Endodermal cell (in vitro differentiated cells): ENCODE data around the gene PSMC3IP. TPM values are rescaled to one million over a fixed set of nuclear protein-coding genes. Genes with fewer than 3 reads are reported as not detected.

Experiments used
- DNase-seq: peaks from one replicate; pipeline ENCODE4 v3.0.0-alpha.2; 2017
- H3K27ac ChIP-seq: 2 replicates; pipeline ENCODE4 v1.5.1; 2013; ENCODE audit warnings: mild to moderate bottlenecking, low read depth, low read length, moderate library complexity
- H3K27me3 ChIP-seq: 2 replicates; pipeline ENCODE4 v1.6.1; 2013; ENCODE audit warnings: mild to moderate bottlenecking, low read length, moderate library complexity; ENCODE audit not compliant: insufficient read depth, control insufficient read depth, poor library complexity, severe bottlenecking
- H3K36me3 ChIP-seq: 2 replicates; pipeline ENCODE4 v1.7.0; 2013; ENCODE audit warnings: mild to moderate bottlenecking, low read length, moderate library complexity; ENCODE audit not compliant: control insufficient read depth, insufficient read depth
- H3K4me1 ChIP-seq: one replicate; pipeline ENCODE4 v1.7.0; 2013; ENCODE audit warnings: low read length; ENCODE audit not compliant: control insufficient read depth, insufficient read depth
- H3K4me3 ChIP-seq: 2 replicates; pipeline ENCODE4 v1.5.1; 2013; ENCODE audit warnings: mild to moderate bottlenecking, low read length, moderate library complexity
- H3K9ac ChIP-seq: 2 replicates; pipeline ENCODE4 v1.6.1; 2013; ENCODE audit warnings: mild to moderate bottlenecking, low read length, moderate library complexity; ENCODE audit not compliant: poor library complexity, severe bottlenecking; ENCODE audit errors: extremely low read depth
- H3K9me3 ChIP-seq: 2 replicates; pipeline ENCODE4 v1.6.1; 2013; ENCODE audit warnings: mild to moderate bottlenecking, low read length, moderate library complexity; ENCODE audit not compliant: control insufficient read depth
- H3K27ac Mint-ChIP-seq: 2 replicates; pipeline ENCODE4 v1.8.0; 2020; ENCODE audit warnings: mixed read lengths
- H3K27me3 Mint-ChIP-seq: 2 replicates; pipeline ENCODE4 v1.8.0; 2021; ENCODE audit warnings: mild to moderate bottlenecking, mixed read lengths; ENCODE audit not compliant: insufficient read depth
- H3K36me3 Mint-ChIP-seq: 2 replicates; pipeline ENCODE4 v1.8.0; 2020; ENCODE audit warnings: low read depth, mixed read lengths
- H3K4me1 Mint-ChIP-seq: 2 replicates; pipeline ENCODE4 v1.8.0; 2020; ENCODE audit warnings: mixed read lengths
- H3K4me3 Mint-ChIP-seq: 2 replicates; pipeline ENCODE4 v1.8.0; 2020; ENCODE audit warnings: mild to moderate bottlenecking, moderate library complexity, mixed read lengths
- H3K9me3 Mint-ChIP-seq: 2 replicates; pipeline ENCODE4 v1.8.0; 2020; ENCODE audit warnings: mild to moderate bottlenecking, mixed read lengths
- CTCF ChIP-seq: fragments of 200-600 bp; sonication (generic); conservative IDR thresholded peaks from 2 replicates; pipeline ENCODE4 v1.5.0; 2021; ENCODE audit warnings: antibody characterized with exemption, mild to moderate bottlenecking
- WGBS, 2 experiments: methylation state at CpG; one replicate each; pipeline versions ENCODE4 v1.1.5 to v1.1.7; 2013; ENCODE audit warnings: missing lambda C conversion rate in 2 of 2, mixed read lengths in 1 of 2; ENCODE audit not compliant: insufficient coverage in 1 of 2, insufficient read length in 1 of 2; 5-methylcytosine and 5-hydroxymethylcytosine counted together
- total RNA-seq, 2 donors: library from RNA; stranded (reverse); fragmentation: NEBNext Ultra II Directional in 1 of 2; extraction: Animal tissue kit (Norgen Biotek cat#: 25700) in 1 of 2; gene quantifications; 2 replicates in 1 of 2; 3 replicates in 1 of 2; pipeline ENCODE4 v1.2.1, GENCODE V29; 2021

PSMC3IP gene
- total RNA-seq, 2 donors from 2014 or later, result 27.8 to 38.6 TPM

DNA sequence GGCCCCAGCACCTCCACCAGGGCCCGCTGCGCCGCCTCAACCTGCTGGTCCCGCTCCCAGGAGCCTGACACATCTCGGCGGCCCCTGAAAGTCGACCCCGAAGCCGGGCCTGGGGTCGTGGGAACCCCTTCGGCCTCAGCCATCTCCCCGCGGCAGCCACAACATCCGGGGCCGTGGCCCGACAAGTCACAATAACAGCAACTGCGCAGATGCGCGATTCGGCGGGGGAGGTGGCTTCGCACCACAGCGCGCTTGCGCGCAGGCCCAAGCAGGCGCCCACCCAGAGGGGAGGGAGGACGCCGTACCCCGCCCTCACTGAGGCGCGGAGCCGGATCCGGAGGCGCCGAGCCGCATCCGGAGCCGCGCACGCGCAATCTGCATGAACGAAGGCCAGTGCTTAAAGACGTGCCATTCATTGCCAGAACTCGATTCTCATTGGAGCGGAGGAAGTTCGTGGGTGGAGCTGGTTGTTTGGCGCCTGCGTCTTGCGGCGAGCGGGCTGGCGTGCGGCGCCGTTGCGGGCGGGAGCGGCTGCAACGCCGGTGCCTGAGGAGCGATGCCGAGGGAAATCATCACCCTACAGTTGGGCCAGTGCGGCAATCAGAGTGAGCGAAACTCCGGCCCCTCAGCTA, 31.8 kb upstream of the PSMC3IP start, which contains the start of the genes RETREG3 and TUBG1:
Gene RETREG3 (minus strand): TSS at position 193 of the 632 bp plus-strand sequence. CDS start 50 bp downstream, at position 143.
Gene TUBG1 (plus strand): TSS at position 502 of the 632 bp plus-strand sequence. CDS start 55 bp downstream, at position 557.
- Histone ChIP-seq H3K4me1 (no peaks in the 10 kb centered on the region), H3K36me3 (peaks cover 25% of the 10 kb centered on the region), H3K27me3 (no peaks in the 10 kb centered on the region), H3K27ac (peak within 1 kb of the TSS; percentile 81), H3K4me3 (peak within 1 kb of the TSS; percentile 90), H3K9ac (peak within 1 kb of the TSS; percentile 79), H3K9me3 (no peaks in the 10 kb centered on the region)
- WGBS, 2 experiments, result 0 to 1% methylated on average over 28 to 66 of the region's 66 CpGs
- Mint-ChIP-seq H3K27me3 (no peaks in the 10 kb centered on the region), H3K4me1 (peaks cover 12% of the 10 kb centered on the region), H3K27ac (peak within 1 kb of the TSS; percentile 94), H3K36me3 (peaks cover 21% of the 10 kb centered on the region), H3K4me3 (peak within 1 kb of the TSS; percentile 91), H3K9me3 (no peaks in the 10 kb centered on the region)
- DNase-seq, result peak; percentile 100
- peak; percentile 58 for TF ChIP-seq CTCF

GRCh38 chr17:42608305-42609181, 31.0 kb upstream of the PSMC3IP start:
- Mint-ChIP-seq H3K4me3 (peak overlapping the region; percentile 91), H3K9me3 (no peaks in the 10 kb centered on the region)
- DNase-seq, result no peak

More at GRCh38 chr17:42608305-42609181, 31.0 kb upstream of the PSMC3IP start:
- Histone ChIP-seq H3K36me3 (peaks cover 22% of the 10 kb centered on the region), H3K27ac (peak overlapping the region; percentile 81), H3K9me3 (no peaks in the 10 kb centered on the region), H3K4me3 (peak overlapping the region; percentile 90), H3K9ac (peak overlapping the region; percentile 79), H3K27me3 (no peaks in the 10 kb centered on the region), H3K4me1 (no peaks in the 10 kb centered on the region)
- WGBS, 2 experiments, result 2 to 6% methylated on average over 21 to 30 of the region's 30 CpGs
- no peak for TF ChIP-seq CTCF
- Mint-ChIP-seq H3K4me1 (peaks cover 12% of the 10 kb centered on the region), H3K36me3 (peaks cover 16% of the 10 kb centered on the region), H3K27ac (peak overlapping the region; percentile 94), H3K27me3 (no peaks in the 10 kb centered on the region)
